Astrocyte of the spinal cord (primary cell): ENCODE results near the gene UBE2J2.

Experiments
- DNase-seq: peaks from one replicate; pipeline ENCODE4 v3.0.0; 2011; ENCODE audit warnings: low read depth, low spot score
- H3K4me3 ChIP-seq: 2 replicates; pipeline ENCODE4 v1.5.1; 2011; ENCODE audit warnings: low read depth, mild to moderate bottlenecking, low read length, moderate library complexity
- in situ Hi-C: cut with HindIII; loops from 2 replicates; pipeline ENCODE4 v1.10.0; 2017; ENCODE audit warnings: low sequenced_read_pairs
- TF ChIP-seq, protein P1 (sequence below): IDR thresholded peaks from 2 replicates; pipeline ENCODE4 v1.5.1; 2012; ENCODE audit warnings: low read depth, mild to moderate bottlenecking, low read length, inconsistent platforms

Gene UBE2J2

DNA sequence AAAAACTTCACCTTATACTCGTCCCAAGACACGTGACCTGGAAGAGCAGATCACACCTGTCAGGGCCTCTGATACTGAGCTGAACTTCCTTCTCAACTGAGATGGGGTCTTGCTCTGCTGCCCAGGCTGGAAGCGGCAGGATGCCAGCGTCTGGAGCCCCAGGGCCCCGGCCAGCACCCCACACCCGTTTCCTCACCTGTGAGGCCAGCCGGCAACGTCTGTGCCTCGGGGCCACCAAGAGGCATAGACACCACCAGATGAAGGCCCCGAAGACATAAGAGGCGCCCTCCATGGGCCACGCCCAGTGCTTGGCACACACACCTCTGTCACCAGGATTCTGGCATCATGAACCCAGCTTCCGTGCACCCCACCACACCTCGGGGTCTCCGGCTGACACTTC, 50.3 kb downstream of the UBE2J2 start:
- TF ChIP-seq, protein P1, sequence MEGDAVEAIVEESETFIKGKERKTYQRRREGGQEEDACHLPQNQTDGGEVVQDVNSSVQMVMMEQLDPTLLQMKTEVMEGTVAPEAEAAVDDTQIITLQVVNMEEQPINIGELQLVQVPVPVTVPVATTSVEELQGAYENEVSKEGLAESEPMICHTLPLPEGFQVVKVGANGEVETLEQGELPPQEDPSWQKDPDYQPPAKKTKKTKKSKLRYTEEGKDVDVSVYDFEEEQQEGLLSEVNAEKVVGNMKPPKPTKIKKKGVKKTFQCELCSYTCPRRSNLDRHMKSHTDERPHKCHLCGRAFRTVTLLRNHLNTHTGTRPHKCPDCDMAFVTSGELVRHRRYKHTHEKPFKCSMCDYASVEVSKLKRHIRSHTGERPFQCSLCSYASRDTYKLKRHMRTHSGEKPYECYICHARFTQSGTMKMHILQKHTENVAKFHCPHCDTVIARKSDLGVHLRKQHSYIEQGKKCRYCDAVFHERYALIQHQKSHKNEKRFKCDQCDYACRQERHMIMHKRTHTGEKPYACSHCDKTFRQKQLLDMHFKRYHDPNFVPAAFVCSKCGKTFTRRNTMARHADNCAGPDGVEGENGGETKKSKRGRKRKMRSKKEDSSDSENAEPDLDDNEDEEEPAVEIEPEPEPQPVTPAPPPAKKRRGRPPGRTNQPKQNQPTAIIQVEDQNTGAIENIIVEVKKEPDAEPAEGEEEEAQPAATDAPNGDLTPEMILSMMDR, result no peak
- H3K4me3 ChIP-seq, result no peak overlapping the region
- in situ Hi-C loops, result no loop called here
- DNase-seq, result no peak

DNA sequence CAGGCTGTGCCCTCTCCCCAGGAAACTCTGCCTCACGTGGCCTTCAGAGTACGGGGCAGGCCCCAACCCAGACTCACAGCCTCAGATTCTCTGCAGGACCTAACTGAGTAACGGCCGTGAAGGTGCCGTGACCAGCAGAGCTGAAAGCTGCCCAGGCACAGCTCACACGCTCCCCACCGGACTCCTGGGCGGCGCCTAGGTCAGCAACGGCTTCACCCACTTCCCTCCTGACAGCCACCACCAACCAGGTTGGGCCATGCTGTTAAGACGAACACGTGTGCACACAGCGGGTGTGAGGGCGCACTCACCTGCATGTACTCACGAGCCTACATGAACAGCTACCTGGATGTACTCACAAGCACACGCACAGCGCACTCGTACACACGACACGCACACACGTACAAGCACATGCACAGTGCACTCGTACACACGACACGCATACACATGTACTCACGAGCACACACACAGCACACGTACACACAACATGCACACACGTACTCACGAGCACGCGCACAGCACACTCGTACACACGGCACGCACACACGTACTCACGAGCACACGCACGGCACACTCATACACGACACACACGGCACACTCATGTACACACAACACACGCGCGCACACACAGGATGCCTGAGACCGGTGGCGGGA, 51.0 kb downstream of the UBE2J2 start:
- H3K4me3 ChIP-seq, result no peak overlapping the region
- in situ Hi-C loops, result no loop called here
- DNase-seq, result no peak
- TF ChIP-seq, protein P1, result no peak

DNA sequence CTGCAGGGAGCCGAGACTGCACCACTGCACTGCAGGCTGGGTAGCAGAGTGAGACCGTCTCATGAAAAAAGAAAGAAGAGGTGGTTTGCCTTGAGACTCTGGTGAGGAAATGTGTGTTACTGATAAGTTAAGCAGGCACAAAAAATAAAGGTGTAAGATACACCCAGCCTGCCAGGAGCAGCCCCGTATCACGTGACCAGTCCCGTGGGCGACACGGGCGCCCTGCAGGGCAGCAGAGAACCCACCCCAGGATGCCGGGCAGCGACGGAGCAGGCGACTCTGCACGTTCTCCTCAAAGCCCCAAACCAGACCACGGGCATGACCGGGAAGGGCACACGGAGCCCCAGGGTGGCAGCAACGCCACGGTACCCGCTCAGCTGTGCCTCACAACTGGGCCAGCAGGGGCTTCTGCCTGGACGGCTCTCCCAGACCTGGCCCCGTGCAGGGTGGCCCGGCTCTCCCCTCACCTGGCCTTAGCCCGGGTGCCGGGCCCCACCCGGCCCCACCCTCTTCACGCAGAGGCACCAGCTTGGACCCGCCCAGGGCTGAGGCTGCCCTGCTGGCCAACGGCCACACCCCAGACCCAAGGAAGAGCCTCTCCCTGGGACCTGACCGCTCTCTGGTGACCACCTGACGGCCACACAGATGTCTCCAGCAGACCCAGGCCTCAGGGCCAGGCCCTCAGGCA, 51.6 kb downstream of the UBE2J2 start:
- in situ Hi-C loops, result no loop called here
- no peak for DNase-seq
- TF ChIP-seq, protein P1, result no peak
- H3K4me3 ChIP-seq, result no peak overlapping the region

DNA sequence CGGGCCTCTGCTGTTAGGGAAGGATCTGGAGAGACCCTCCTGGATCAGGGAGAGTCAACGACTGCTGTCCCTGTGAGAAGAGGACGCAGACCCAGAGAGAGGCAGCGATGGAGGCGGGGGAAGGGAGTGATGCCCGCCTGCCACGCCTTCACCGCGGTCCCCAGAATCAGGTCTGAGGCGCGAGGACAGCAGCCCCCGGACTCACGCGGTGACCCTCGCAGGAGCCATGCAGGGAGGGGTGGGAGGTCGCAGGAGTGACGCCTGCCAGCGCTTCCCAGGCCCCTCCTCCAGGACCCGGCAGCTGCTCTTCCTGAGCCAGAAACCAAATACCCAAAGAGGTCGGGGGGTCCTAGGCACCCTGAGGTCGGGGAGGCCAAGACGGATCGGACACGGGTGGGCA, 53.5 kb downstream of the UBE2J2 start:
- H3K4me3 ChIP-seq, result no peak overlapping the region
- TF ChIP-seq, protein P1, result no peak
- in situ Hi-C loops, result no loop called here
- no peak for DNase-seq

DNA sequence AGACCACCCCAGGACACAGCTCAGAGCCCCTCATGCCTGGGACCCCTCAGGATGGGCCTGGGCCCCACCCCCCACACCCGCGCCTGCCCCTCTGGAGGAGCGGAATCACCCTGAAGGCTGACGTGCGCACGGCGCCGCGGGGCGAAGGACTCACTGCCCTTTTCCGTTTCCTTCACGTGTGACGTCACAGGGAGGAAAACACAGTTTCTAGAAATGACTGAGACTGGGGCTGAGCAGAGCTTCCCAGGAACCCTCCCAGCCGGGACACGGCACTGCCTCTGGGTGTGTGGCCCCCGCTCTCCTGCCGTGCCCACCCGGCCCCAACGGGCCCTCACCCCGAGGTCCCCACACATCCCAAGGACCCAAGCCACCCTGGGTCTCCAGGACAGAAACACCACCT, 54.3 kb downstream of the UBE2J2 start:
- H3K4me3 ChIP-seq, result no peak overlapping the region
- in situ Hi-C loops, result no loop called here
- DNase-seq, result no peak
- TF ChIP-seq, protein P1, result no peak

DNA sequence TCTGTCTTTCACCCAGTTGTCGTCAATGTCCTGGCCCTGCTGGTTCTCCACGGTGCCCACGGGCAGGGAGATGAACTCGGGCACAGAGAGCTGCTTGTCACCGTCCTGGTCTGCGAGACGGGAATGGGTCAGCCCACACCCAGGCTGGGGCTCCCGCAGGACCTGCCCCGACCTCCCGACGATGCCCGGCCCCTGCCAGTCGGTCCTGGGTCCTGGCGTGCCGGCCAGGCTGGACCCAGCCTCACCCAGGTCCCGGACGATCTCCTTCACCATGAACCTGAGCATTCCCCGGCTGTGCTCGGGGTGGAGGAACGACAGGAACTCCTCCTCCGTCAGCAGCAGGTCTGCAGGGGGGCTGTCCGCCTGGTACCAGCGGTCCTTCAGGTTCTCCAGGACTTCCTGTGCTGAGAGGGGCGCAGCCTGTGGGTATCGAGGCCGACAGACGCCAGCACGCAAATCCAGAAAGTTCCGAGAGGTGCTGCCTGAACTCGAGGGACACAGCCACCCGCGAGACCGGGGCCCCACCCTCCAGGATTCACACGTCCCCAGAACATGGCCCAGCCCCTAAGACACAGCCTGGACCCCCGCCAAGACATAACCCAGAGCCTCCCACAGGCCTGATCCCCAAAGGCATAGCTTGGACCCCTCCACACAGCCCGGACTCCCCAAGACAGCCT, 55.0 kb downstream of the UBE2J2 start:
- no peak for DNase-seq
- in situ Hi-C loops, result no loop called here
- no peak overlapping the region for H3K4me3 ChIP-seq
- TF ChIP-seq, protein P1, result no peak
